ENCODE data around the gene SMPX.
A peak's percentile ranks its signal among the peaks of the same experiment; 100 is the strongest.

SMPX gene

GRCh38 chrX:21659320-21659719, 98.6 kb downstream of the SMPX start:
- no peak for TF ChIP-seq CTCF (IDR thresholded peaks at IDR 0.05; ENCODE audit: unreplicated experiment in 3 of 3)
- H3K27me3 Mint-ChIP-seq (ENCODE audit: low read depth), result no peaks in the 10 kb centered on the region
- peaks cover 34% of the 10 kb centered on the region for H3K4me1 Mint-ChIP-seq
- peaks cover 4% of the 10 kb centered on the region for H3K9me3 Mint-ChIP-seq
- no peak overlapping the region for H3K4me3 Mint-ChIP-seq
- peaks cover 4% of the 10 kb centered on the region for H3K36me3 Mint-ChIP-seq (ENCODE audit: low read depth)
- H3K27ac Mint-ChIP-seq, result peak overlapping the region in 1 of 3 experiments; percentile 67

- no peaks in the 10 kb centered on the region for H3K27me3 Mint-ChIP-seq (ENCODE audit: low read depth)
Measured at GRCh38 chrX:21658746-21659145, 99.2 kb downstream of the SMPX start.

GRCh38 chrX:21658152-21658737, 99.7 kb downstream of the SMPX start, which contains the start of gene KLHL34:
KLHL34 (minus strand) TSS chrX:21658330; CDS start chrX:21657788, 542 bp downstream.
- no peak within 1 kb of the TSS for H3K4me3 Mint-ChIP-seq
- H3K36me3 Mint-ChIP-seq (ENCODE audit: low read depth), result peaks cover 4% of the 10 kb centered on the region
- peak within 1 kb of the TSS in 1 of 3 experiments; percentile 67 for H3K27ac Mint-ChIP-seq
- peaks cover 41% of the 10 kb centered on the region for H3K4me1 Mint-ChIP-seq
- H3K27me3 Mint-ChIP-seq (ENCODE audit: low read depth), result no peaks in the 10 kb centered on the region
- TF ChIP-seq CTCF (IDR thresholded peaks at IDR 0.05; ENCODE audit: unreplicated experiment in 3 of 3), result no peak
- peaks cover 4% of the 10 kb centered on the region for H3K9me3 Mint-ChIP-seq

More at GRCh38 chrX:21658746-21659145, 99.2 kb downstream of the SMPX start:
- TF ChIP-seq CTCF (IDR thresholded peaks at IDR 0.05; ENCODE audit: unreplicated experiment in 3 of 3), result no peak
- Mint-ChIP-seq H3K4me3 (no peak overlapping the region), H3K36me3 (ENCODE audit: low read depth) (peaks cover 4% of the 10 kb centered on the region), H3K9me3 (peaks cover 4% of the 10 kb centered on the region), H3K4me1 (peaks cover 39% of the 10 kb centered on the region), H3K27ac (peak overlapping the region in 1 of 3 experiments; percentile 67)

GRCh38 chrX:21657318-21658151, 100.4 kb downstream of the SMPX start:
- Mint-ChIP-seq H3K9me3 (peaks cover 4% of the 10 kb centered on the region), H3K27ac (no peak overlapping the region), H3K27me3 (ENCODE audit: low read depth) (no peaks in the 10 kb centered on the region), H3K4me1 (peaks cover 36% of the 10 kb centered on the region), H3K36me3 (ENCODE audit: low read depth) (peaks cover 4% of the 10 kb centered on the region), H3K4me3 (no peak overlapping the region)
- no peak for TF ChIP-seq CTCF (IDR thresholded peaks at IDR 0.05; ENCODE audit: unreplicated experiment in 3 of 3)

- Mint-ChIP-seq H3K9me3 (peaks cover 4% of the 10 kb centered on the region), H3K4me3 (no peak overlapping the region), H3K4me1 (peaks cover 34% of the 10 kb centered on the region), H3K36me3 (ENCODE audit: low read depth) (peaks cover 4% of the 10 kb centered on the region), H3K27ac (no peak overlapping the region), H3K27me3 (ENCODE audit: low read depth) (no peaks in the 10 kb centered on the region)
- no peak for TF ChIP-seq CTCF (IDR thresholded peaks at IDR 0.05; ENCODE audit: unreplicated experiment in 3 of 3)
Measured at GRCh38 chrX:21656587-21657317, 101.2 kb downstream of the SMPX start.

All from nephron (organoid).